Measurements from ENCODE around the gene VSTM2B.

DNA sequence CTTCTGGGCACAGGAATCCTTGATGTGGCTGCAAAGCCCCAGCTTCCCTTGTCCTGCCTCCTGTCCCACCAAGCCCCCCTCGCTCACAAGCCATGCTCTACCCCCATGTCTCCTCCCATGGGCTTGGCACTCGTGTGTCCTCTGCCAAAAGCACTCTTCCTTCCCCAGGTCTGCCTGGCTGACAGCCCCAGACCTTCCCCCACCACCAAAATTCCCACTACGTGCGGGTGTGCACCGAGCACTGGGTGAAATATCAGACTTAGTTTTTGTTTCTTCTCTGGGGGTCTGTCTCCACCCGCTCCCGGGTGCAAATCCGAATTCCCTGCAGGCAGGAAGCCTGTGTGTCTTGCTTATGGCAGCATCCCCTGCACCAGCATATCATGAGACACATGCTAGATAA is 5.9 kb upstream of the VSTM2B start:
- TF ChIP-seq, protein P1, sequence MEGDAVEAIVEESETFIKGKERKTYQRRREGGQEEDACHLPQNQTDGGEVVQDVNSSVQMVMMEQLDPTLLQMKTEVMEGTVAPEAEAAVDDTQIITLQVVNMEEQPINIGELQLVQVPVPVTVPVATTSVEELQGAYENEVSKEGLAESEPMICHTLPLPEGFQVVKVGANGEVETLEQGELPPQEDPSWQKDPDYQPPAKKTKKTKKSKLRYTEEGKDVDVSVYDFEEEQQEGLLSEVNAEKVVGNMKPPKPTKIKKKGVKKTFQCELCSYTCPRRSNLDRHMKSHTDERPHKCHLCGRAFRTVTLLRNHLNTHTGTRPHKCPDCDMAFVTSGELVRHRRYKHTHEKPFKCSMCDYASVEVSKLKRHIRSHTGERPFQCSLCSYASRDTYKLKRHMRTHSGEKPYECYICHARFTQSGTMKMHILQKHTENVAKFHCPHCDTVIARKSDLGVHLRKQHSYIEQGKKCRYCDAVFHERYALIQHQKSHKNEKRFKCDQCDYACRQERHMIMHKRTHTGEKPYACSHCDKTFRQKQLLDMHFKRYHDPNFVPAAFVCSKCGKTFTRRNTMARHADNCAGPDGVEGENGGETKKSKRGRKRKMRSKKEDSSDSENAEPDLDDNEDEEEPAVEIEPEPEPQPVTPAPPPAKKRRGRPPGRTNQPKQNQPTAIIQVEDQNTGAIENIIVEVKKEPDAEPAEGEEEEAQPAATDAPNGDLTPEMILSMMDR (IDR thresholded peaks at IDR 0.05; ENCODE audit: low read length) = no peak
- TF ChIP-seq EZH2 (optimal IDR thresholded peaks at IDR 0.05; ENCODE audit: low read depth, low read length) (no peak), EZH2phosphoT487 (IDR thresholded peaks at IDR 0.05; ENCODE audit: low read length) (no peak)
